ENCODE results near the gene MGA. TPM values are rescaled to one million over a fixed set of nuclear protein-coding genes. Genes with fewer than 3 reads are reported as not detected.

The MGA gene
- total RNA-seq, 4 donors from 2014 or later = 21.0 to 44.7 (median 38.3) TPM

DNA sequence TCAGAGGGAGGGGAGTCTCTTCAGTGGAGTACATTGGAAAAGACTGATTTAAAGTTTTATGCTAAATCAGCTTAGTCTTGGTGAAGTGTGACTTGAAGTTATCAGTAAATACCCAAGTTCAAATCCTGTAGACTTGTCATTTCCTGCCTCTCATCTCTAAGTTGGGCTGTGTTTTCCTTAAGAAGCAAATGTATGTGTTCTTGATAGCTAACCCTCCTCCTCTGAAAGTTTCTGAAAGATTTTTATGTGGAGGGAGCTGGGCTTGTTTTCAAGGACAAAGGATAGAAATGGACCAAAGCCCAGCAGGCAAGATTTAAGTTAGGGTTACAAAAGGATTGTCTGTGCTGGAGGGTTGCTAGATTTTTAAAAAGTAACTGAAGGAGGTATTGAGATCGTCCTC, 118.3 kb downstream of the MGA start:
- Histone ChIP-seq H3K36me3 (no peaks in the 10 kb centered on the region), H3K9me3 (no peaks in the 10 kb centered on the region), H3K27me3 (no peaks in the 10 kb centered on the region), H3K4me3 (no peak overlapping the region), H3K4me1 (peaks cover 77% of the 10 kb centered on the region), H3K27ac (no peak overlapping the region)
- no peak for DNase-seq (ENCODE audit: low spot score in 2 of 2)
- 54% methylated on average over 1 of the region's 1 CpG for WGBS
- TF ChIP-seq, protein P1, sequence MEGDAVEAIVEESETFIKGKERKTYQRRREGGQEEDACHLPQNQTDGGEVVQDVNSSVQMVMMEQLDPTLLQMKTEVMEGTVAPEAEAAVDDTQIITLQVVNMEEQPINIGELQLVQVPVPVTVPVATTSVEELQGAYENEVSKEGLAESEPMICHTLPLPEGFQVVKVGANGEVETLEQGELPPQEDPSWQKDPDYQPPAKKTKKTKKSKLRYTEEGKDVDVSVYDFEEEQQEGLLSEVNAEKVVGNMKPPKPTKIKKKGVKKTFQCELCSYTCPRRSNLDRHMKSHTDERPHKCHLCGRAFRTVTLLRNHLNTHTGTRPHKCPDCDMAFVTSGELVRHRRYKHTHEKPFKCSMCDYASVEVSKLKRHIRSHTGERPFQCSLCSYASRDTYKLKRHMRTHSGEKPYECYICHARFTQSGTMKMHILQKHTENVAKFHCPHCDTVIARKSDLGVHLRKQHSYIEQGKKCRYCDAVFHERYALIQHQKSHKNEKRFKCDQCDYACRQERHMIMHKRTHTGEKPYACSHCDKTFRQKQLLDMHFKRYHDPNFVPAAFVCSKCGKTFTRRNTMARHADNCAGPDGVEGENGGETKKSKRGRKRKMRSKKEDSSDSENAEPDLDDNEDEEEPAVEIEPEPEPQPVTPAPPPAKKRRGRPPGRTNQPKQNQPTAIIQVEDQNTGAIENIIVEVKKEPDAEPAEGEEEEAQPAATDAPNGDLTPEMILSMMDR (IDR thresholded peaks at IDR 0.05) = no peak
- TF ChIP-seq POLR2A (IDR thresholded peaks at IDR 0.05) (no peak), EP300 (IDR thresholded peaks at IDR 0.05) (no peak), POLR2AphosphoS5 (IDR thresholded peaks at IDR 0.05) (no peak)

DNA sequence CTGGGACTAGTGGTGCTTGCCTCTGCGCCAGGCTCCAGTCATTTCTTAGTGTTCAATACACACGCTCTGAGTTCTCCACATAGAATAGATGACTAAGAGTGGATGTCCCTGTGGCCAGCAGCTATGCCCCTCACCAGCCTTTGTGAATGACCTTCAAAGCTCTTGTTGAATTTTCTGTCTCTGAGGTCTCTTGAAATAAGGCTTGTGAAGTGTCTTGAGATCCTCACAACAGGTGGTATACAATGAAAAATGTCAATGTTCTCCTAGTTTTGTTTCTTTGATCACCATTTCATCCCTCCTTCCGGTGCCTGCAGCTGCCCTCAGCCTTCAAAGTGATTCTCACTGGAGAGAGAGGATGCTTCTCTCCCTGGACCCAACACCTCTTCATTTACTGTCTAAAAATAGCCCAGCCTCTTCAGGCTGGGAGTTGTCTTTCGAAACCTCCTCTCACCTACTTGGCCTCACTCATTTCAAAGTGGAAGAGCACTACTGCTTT, 119.5 kb downstream of the MGA start:
- Histone ChIP-seq H3K9me3 (no peaks in the 10 kb centered on the region), H3K36me3 (no peaks in the 10 kb centered on the region), H3K4me3 (no peak overlapping the region), H3K4me1 (peaks cover 74% of the 10 kb centered on the region), H3K27ac (no peak overlapping the region), H3K27me3 (no peaks in the 10 kb centered on the region)
- 54% methylated on average over 4 of the region's 4 CpGs for WGBS
- DNase-seq (ENCODE audit: low spot score in 2 of 2) = no peak
- TF ChIP-seq POLR2AphosphoS5 (IDR thresholded peaks at IDR 0.05) (no peak), EP300 (IDR thresholded peaks at IDR 0.05) (no peak), POLR2A (IDR thresholded peaks at IDR 0.05) (no peak)
- TF ChIP-seq, protein P1 (IDR thresholded peaks at IDR 0.05) = no peak

DNA sequence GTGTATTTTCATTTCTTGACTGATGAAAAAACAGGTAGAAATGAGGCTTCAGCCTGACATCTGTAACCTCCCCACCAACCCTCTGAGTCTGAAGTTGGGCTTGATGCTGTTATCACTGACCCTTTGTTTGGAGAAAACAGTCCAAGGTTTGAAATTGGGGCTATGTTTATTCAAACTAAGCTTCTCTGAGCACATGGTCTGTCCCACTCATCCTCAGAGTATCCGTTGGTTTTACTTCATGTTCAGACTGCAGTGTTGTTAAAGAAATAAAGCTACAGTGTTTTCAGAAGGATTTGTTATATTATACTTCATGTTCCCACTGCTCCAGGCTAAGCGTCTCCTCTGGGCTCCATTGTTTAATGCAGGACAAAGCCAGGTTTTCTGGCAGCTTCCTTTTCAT, 120.1 kb downstream of the MGA start:
- H3K27me3 ChIP-seq = no peaks in the 10 kb centered on the region
- no peak overlapping the region for H3K27ac ChIP-seq
- no peak overlapping the region for H3K4me3 ChIP-seq
- no peaks in the 10 kb centered on the region for H3K9me3 ChIP-seq
- peaks cover 73% of the 10 kb centered on the region for H3K4me1 ChIP-seq
- WGBS = 28% methylated on average over 2 of the region's 2 CpGs
- no peaks in the 10 kb centered on the region for H3K36me3 ChIP-seq
- no peak for TF ChIP-seq POLR2AphosphoS5 (IDR thresholded peaks at IDR 0.05)
- TF ChIP-seq, protein P1 (IDR thresholded peaks at IDR 0.05) = no peak
- TF ChIP-seq POLR2A (IDR thresholded peaks at IDR 0.05) = no peak
- TF ChIP-seq EP300 (IDR thresholded peaks at IDR 0.05) = no peak
- DNase-seq (ENCODE audit: low spot score in 2 of 2) = no peak

DNA sequence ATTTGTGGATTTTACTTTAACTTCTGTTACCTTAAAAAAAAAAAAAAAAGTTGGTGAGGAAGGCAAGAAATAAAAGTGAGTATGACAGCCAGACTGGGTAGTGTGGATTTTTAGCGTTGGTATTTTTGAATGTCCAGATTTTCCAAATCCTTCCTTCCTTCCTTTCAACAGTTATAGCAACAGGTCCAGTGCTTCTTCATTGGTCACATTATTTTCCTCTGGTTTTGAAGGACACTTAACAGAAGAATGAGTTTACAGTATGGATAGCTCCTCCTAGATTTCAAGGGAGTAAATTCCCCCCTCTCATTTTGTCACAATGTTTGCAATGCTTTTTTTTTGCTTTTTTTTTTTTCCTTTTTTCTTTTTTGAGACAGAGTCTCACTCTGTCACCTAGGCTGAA, 120.5 kb downstream of the MGA start:
- DNase-seq (ENCODE audit: low spot score in 2 of 2) = no peak
- TF ChIP-seq, protein P1 (IDR thresholded peaks at IDR 0.05) = no peak
- TF ChIP-seq POLR2AphosphoS5 (IDR thresholded peaks at IDR 0.05) (no peak), POLR2A (IDR thresholded peaks at IDR 0.05) (no peak), EP300 (IDR thresholded peaks at IDR 0.05) (no peak)
- Histone ChIP-seq H3K9me3 (no peaks in the 10 kb centered on the region), H3K4me3 (no peak overlapping the region), H3K27ac (no peak overlapping the region), H3K36me3 (no peaks in the 10 kb centered on the region), H3K4me1 (peaks cover 68% of the 10 kb centered on the region), H3K27me3 (no peaks in the 10 kb centered on the region)
- 36% methylated on average over 1 of the region's 1 CpG for WGBS

DNA sequence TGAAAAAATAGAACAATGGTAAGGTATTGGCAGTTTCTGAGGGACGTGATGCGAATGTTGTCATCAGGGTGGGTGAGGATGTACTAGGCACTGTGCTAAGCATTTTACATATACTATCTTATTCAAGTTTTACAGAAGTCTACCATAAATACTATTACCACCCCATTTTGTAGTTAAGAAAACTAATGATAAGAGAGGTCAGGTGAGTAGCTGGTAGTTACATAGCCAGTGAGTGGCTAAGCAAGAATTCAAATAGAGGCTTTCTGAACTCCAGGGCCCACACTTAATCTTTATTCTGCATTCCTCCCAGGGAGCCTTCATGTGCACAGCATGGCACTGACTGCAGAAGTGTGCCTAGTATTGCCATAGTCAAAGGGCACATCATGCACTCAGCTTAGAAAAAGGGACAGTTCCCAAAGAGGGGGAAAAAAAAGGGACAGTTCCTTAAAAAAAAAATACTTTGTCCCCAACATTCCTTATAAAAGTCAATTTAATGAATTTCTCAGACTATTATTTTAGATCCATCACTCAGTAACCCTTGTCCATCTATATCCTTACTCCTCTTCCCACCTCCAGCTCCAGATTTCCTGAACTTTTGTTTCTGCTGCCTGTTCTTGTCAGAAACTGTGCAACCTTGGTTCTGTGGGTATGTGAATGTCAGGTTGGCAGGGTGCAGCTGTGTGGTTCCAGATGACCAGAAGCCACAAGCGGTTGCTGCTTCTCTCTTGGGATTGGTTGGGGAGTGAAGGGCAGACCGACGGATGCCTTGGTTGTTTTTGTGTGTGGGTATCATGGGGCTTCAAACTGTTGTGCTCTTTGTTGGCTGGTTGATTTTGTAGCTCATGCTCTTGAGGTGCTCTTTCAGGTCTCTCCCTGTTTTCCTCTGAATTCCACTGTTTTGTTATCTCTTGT, 122.4 kb downstream of the MGA start:
- WGBS = 92% methylated on average over 5 of the region's 5 CpGs
- Histone ChIP-seq H3K36me3 (no peaks in the 10 kb centered on the region), H3K27me3 (no peaks in the 10 kb centered on the region), H3K4me1 (peaks cover 57% of the 10 kb centered on the region), H3K27ac (no peak overlapping the region), H3K9me3 (no peaks in the 10 kb centered on the region), H3K4me3 (no peak overlapping the region)
- no peak for DNase-seq (ENCODE audit: low spot score in 2 of 2)
- TF ChIP-seq, protein P1 (IDR thresholded peaks at IDR 0.05) = no peak
- TF ChIP-seq EP300 (IDR thresholded peaks at IDR 0.05) (no peak), POLR2AphosphoS5 (IDR thresholded peaks at IDR 0.05) (no peak), POLR2A (IDR thresholded peaks at IDR 0.05) (no peak)

Measured in suprapubic skin (tissue), 4 donors.